ENCODE measurements around the gene GDF11.
A peak's percentile ranks its signal among the peaks of the same experiment; 100 is the strongest.

Gene GDF11

DNA sequence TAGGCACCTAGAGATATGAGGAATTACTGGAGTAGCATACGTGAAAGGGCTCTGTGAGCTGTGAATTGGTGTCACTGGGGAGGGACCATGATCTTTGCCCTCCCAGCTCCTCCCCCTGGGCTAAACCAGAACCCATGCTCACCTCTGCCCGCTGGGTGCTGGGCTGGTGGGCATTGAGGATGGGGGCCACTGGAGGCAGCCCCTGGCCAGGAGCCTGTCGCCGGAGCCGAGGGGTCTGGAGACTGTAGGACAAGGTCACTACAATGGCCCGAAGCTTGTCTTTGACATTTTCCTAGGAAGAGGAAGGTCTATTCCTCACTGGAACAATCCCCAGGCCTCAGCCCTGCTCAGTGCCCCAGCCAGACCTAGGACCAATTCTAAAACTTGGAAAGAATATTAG is 46.8 kb upstream of the GDF11 start:
- Mint-ChIP-seq H3K4me3 (no peak overlapping the region), H3K27ac (no peak overlapping the region), H3K36me3 (ENCODE audit: low read depth) (no peaks in the 10 kb centered on the region), H3K9me3 (no peaks in the 10 kb centered on the region), H3K4me1 (peaks cover 5% of the 10 kb centered on the region), H3K27me3 (ENCODE audit: low read depth, poor library complexity) (no peaks in the 10 kb centered on the region)
- DNase-seq: no peak
- TF ChIP-seq, protein P1, sequence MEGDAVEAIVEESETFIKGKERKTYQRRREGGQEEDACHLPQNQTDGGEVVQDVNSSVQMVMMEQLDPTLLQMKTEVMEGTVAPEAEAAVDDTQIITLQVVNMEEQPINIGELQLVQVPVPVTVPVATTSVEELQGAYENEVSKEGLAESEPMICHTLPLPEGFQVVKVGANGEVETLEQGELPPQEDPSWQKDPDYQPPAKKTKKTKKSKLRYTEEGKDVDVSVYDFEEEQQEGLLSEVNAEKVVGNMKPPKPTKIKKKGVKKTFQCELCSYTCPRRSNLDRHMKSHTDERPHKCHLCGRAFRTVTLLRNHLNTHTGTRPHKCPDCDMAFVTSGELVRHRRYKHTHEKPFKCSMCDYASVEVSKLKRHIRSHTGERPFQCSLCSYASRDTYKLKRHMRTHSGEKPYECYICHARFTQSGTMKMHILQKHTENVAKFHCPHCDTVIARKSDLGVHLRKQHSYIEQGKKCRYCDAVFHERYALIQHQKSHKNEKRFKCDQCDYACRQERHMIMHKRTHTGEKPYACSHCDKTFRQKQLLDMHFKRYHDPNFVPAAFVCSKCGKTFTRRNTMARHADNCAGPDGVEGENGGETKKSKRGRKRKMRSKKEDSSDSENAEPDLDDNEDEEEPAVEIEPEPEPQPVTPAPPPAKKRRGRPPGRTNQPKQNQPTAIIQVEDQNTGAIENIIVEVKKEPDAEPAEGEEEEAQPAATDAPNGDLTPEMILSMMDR (IDR thresholded peaks at IDR 0.05): no peak

- TF ChIP-seq, protein P1 (IDR thresholded peaks at IDR 0.05): no peak
Measured at GRCh38 chr12:55696796-55697462, 46.0 kb upstream of the GDF11 start.

DNA sequence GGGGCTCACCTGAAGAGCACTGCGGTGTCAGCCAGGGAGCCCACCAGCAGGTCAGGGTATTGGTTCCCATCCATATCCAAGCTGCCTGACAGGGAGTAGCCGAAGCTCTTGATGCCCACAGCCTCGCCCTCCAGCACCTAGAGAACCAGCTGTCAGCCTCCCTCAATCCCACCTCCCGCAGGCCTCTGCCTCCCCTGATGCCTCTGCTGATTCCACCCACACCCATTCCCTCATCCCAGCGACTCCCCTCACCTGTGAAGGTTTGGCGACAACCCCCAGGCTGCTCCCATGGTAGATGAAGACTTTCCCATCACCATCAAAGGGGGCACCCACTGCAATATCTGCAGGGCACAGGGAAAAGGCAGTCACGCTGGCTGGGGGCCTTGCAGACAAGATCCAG is 45.2 kb upstream of the GDF11 start:
- no peaks in the 10 kb centered on the region for H3K36me3 Mint-ChIP-seq (ENCODE audit: low read depth)
- H3K4me3 Mint-ChIP-seq: no peak overlapping the region
- no peak overlapping the region for H3K27ac Mint-ChIP-seq
- no peaks in the 10 kb centered on the region for H3K27me3 Mint-ChIP-seq (ENCODE audit: low read depth, poor library complexity)
- peaks cover 5% of the 10 kb centered on the region for H3K4me1 Mint-ChIP-seq
- no peaks in the 10 kb centered on the region for H3K9me3 Mint-ChIP-seq
- TF ChIP-seq, protein P1 (IDR thresholded peaks at IDR 0.05): no peak
- no peak for DNase-seq

More at GRCh38 chr12:55696796-55697462, 46.0 kb upstream of the GDF11 start:
- Mint-ChIP-seq H3K27me3 (ENCODE audit: low read depth, poor library complexity) (no peaks in the 10 kb centered on the region), H3K27ac (peak overlapping the region; percentile 81), H3K4me1 (peaks cover 5% of the 10 kb centered on the region), H3K4me3 (no peak overlapping the region), H3K36me3 (ENCODE audit: low read depth) (no peaks in the 10 kb centered on the region), H3K9me3 (no peaks in the 10 kb centered on the region)
- no peak for DNase-seq

DNA sequence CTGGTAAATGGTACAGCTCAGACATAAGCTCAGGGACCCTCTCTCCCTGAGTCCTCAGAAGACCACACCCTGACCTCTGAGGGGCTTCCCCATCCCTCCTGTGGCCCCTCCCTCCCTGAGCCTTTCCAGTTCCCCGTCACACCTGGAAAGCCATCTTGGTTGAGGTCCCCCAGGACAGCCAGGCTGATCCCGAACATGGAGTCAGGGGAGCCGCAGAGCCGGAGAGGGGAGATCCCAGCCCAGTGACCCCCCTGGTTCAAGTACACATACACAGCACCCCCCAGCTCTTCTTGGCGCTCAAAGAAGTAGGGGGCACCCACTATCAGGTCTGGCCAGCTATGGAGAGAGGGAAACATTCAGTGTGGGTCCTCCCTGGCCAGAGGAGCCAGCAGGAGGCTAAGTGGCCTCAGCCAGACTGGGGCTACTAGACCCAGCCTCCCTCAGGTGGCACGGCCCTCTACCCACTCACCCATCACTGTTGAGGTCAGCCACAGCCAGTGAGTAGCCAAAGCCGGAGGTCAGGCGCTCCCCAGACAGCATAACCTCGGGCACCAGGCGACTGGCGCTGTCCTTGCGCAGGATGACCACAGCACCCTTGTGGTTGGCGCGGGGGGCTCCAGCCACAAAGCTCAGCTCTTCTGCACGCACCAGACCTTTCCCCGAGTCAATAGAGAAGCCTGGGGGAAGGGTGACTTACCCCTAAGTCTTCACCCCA is 44.5 kb upstream of the GDF11 start:
- TF ChIP-seq, protein P1 (IDR thresholded peaks at IDR 0.05): no peak
- H3K4me1 Mint-ChIP-seq: peaks cover 5% of the 10 kb centered on the region
- H3K4me3 Mint-ChIP-seq: no peak overlapping the region
- no peaks in the 10 kb centered on the region for H3K27me3 Mint-ChIP-seq (ENCODE audit: low read depth, poor library complexity)
- no peaks in the 10 kb centered on the region for H3K9me3 Mint-ChIP-seq
- no peak for DNase-seq
- H3K27ac Mint-ChIP-seq: no peak overlapping the region
- H3K36me3 Mint-ChIP-seq (ENCODE audit: low read depth): no peaks in the 10 kb centered on the region

- H3K4me1 Mint-ChIP-seq: peaks cover 5% of the 10 kb centered on the region
- TF ChIP-seq, protein P1 (IDR thresholded peaks at IDR 0.05): no peak
- no peak for DNase-seq
- H3K27ac Mint-ChIP-seq: no peak overlapping the region
- H3K9me3 Mint-ChIP-seq: no peaks in the 10 kb centered on the region
- no peak overlapping the region for H3K4me3 Mint-ChIP-seq
- no peaks in the 10 kb centered on the region for H3K36me3 Mint-ChIP-seq (ENCODE audit: low read depth)
- no peaks in the 10 kb centered on the region for H3K27me3 Mint-ChIP-seq (ENCODE audit: low read depth, poor library complexity)
Measured at GRCh38 chr12:55698965-55699364, 44.0 kb upstream of the GDF11 start.
